Psoas muscle (tissue), 8 donors: Measurements from ENCODE around the gene BTK. TPM values are rescaled to one million over a fixed set of nuclear protein-coding genes. Genes with fewer than 3 reads are reported as not detected.

ENCODE experiments used
- ATAC-seq, 4 donors: fragments of 200-7000 bp; cut with Tn5 transposase; one replicate each; pipeline ENCODE4 v1.9.1; 2020; ENCODE audit warnings: moderate library complexity in 3 of 4, mild to moderate bottlenecking in 2 of 4
- DNase-seq, 2 donors: peaks; one replicate each; pipeline ENCODE4 v3.0.0-alpha.2; 2020
- H3K27ac ChIP-seq: fragments of 200-600 bp; one replicate; pipeline ENCODE4 v1.8.0; 2022
- H3K27me3 ChIP-seq, 3 donors: fragments of 200-600 bp in 1 of 3; one replicate each; pipeline versions ENCODE4 v1.6.1 to v1.8.0; 2013 to 2022; ENCODE audit warnings: low read length in 2 of 3, mild to moderate bottlenecking in 2 of 3, moderate library complexity in 1 of 3; ENCODE audit not compliant: insufficient read depth in 3 of 3
- H3K36me3 ChIP-seq, 2 donors: fragments of 200-600 bp in 1 of 2; one replicate each; pipeline versions ENCODE4 v1.6.1 to v1.8.0; 2013 to 2022; ENCODE audit warnings: low read depth in 1 of 2, mild to moderate bottlenecking in 1 of 2, moderate library complexity in 1 of 2; ENCODE audit not compliant: insufficient read depth in 1 of 2
- H3K4me1 ChIP-seq: fragments of 200-600 bp; one replicate; pipeline ENCODE4 v1.8.0; 2022
- H3K4me3 ChIP-seq: fragments of 200-600 bp; one replicate; pipeline ENCODE4 v1.8.0; 2022; ENCODE audit warnings: mild to moderate bottlenecking
- H3K9me3 ChIP-seq: fragments of 200-600 bp; one replicate; pipeline ENCODE4 v1.8.0; 2022
- WGBS, 3 donors: extraction: QIAGEN DNeasy Blood & Tissue Kit; methylation state at CpG; one replicate each; pipeline versions ENCODE4 v1.1.6 to v1.1.7; 2013; 5-methylcytosine and 5-hydroxymethylcytosine counted together
- intact Hi-C, 2 donors: fragments of 100-400 bp; cut with DNase I; formaldehyde crosslinking; loops; one replicate each; pipeline versions ENCODE4 v1.11.0 to v1.14.2; 2022
- polyA plus RNA-seq, 3 donors: library from polyadenylated mRNA; stranded (reverse); fragments of 200-250 nt; gene quantifications; one replicate each; pipeline ENCODE4 v1.2.3, GENCODE V29; 2013
- total RNA-seq, 4 donors: library from RNA; stranded (reverse); fragmentation: NEBNext Ultra II Directional in 2 of 4; extraction: Animal tissue kit (Norgen Biotek cat#: 25700) in 2 of 4; gene quantifications; one replicate each; pipeline versions ENCODE4 v1.2.1 to v1.2.4, GENCODE V29; 2021 to 2023
- TF ChIP-seq, protein P1 (sequence below): fragments of 200-600 bp; IDR thresholded peaks from one replicate; pipeline ENCODE4 v1.8.0; 2022; ENCODE audit warnings: antibody characterized with exemption
- donor health status: healthy with polysubstance abuse.
- donor health status: DM: no; HTN: no; CAD: no; lungs with moderate emphysema.
- donor health status: Bipolar disorder and iron deficiency.
- donor health status: healthy.
- donor health status: DM: yes; HTN: yes; CAD: no.
- donor health status: DM: no; HTN: no; CAD: no.
- donor health status: DM: no; HTN: no; CAD: no.
- donor health status: DM: yes; HTN: yes; CAD: no.

Gene BTK
- total and polyA plus RNA-seq, 7 donors, result 0.27 to 2.0 (median 0.81) TPM

- peaks cover 0 to 13% of the 10 kb centered on the region in 2 donors for H3K36me3 ChIP-seq
- peaks cover 12% of the 10 kb centered on the region for H3K4me1 ChIP-seq
- peaks cover 0 to 16% (median 0%) of the 10 kb centered on the region in 3 donors for H3K27me3 ChIP-seq
- no peaks in the 10 kb centered on the region for H3K9me3 ChIP-seq
- H3K4me3 ChIP-seq, result no peak overlapping the region
- WGBS, 3 donors, result 19 to 43% (median 31%) methylated on average over 12 of the region's 12 CpGs
- intact Hi-C loops, result loop anchor here (5.0 to 10.0 kb wide), 5 partner anchors 137 to 509 kb away; partner anchors contain the start of gene ARMCX1 (in 1 of the 2)
- TF ChIP-seq, protein P1, sequence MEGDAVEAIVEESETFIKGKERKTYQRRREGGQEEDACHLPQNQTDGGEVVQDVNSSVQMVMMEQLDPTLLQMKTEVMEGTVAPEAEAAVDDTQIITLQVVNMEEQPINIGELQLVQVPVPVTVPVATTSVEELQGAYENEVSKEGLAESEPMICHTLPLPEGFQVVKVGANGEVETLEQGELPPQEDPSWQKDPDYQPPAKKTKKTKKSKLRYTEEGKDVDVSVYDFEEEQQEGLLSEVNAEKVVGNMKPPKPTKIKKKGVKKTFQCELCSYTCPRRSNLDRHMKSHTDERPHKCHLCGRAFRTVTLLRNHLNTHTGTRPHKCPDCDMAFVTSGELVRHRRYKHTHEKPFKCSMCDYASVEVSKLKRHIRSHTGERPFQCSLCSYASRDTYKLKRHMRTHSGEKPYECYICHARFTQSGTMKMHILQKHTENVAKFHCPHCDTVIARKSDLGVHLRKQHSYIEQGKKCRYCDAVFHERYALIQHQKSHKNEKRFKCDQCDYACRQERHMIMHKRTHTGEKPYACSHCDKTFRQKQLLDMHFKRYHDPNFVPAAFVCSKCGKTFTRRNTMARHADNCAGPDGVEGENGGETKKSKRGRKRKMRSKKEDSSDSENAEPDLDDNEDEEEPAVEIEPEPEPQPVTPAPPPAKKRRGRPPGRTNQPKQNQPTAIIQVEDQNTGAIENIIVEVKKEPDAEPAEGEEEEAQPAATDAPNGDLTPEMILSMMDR, result peak; percentile 79
- ATAC-seq (peak; percentile 33 to 70 (median 58)), DNase-seq (no peak)
- H3K27ac ChIP-seq, result peak overlapping the region; percentile 72
Measured at GRCh38 chrX:101415180-101416145, 29.5 kb upstream of the BTK start.

DNA sequence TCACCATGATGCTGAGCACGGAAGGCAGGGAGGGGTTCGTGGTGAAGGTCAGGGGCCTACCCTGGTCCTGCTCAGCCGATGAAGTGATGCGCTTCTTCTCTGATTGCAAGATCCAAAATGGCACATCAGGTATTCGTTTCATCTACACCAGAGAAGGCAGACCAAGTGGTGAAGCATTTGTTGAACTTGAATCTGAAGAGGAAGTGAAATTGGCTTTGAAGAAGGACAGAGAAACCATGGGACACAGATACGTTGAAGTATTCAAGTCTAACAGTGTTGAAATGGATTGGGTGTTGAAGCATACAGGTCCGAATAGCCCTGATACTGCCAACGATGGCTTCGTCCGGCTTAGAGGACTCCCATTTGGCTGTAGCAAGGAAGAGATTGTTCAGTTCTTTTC, 26.0 kb upstream of the BTK start:
- ATAC-seq (no peak), DNase-seq (no peak)
- Histone ChIP-seq H3K27me3 (peaks cover 0 to 8% (median 0%) of the 10 kb centered on the region in 3 donors), H3K27ac (no peak overlapping the region), H3K9me3 (no peaks in the 10 kb centered on the region), H3K4me1 (peaks cover 22% of the 10 kb centered on the region), H3K4me3 (no peak overlapping the region), H3K36me3 (peaks cover 0 to 11% of the 10 kb centered on the region in 2 donors)
- intact Hi-C loops, result loop anchor here (10.0 kb wide), 2 partner anchors 343 to 513 kb away; no protein-coding TSS in a partner anchor
- TF ChIP-seq, protein P1, result no peak
- 48 to 65% (median 61%) methylated on average over 10 of the region's 10 CpGs for WGBS, 3 donors

GRCh38 chrX:101410461-101410860, 24.5 kb upstream of the BTK start:
- Histone ChIP-seq H3K27ac (peak overlapping the region; percentile 31), H3K27me3 (no peaks in the 10 kb centered on the region), H3K36me3 (peaks cover 0 to 11% of the 10 kb centered on the region in 2 donors), H3K4me3 (peak overlapping the region; percentile 81), H3K4me1 (peaks cover 22% of the 10 kb centered on the region), H3K9me3 (no peaks in the 10 kb centered on the region)
- DNase-seq, result no peak
- TF ChIP-seq, protein P1, result no peak
- WGBS, 3 donors, result 39 to 54% (median 49%) methylated on average over 7 of the region's 7 CpGs
- intact Hi-C loops, result loop anchor here (10.0 kb wide), 2 partner anchors 344 to 514 kb away; no protein-coding TSS in a partner anchor
- ATAC-seq, result no peak

GRCh38 chrX:101409043-101409442, 23.1 kb upstream of the BTK start:
- peaks cover 22% of the 10 kb centered on the region for H3K4me1 ChIP-seq
- peak overlapping the region; percentile 81 for H3K4me3 ChIP-seq
- intact Hi-C loops, result no loop called here
- no peaks in the 10 kb centered on the region for H3K27me3 ChIP-seq
- DNase-seq, result no peak
- peaks cover 0 to 11% of the 10 kb centered on the region in 2 donors for H3K36me3 ChIP-seq
- TF ChIP-seq, protein P1, result no peak
- peak overlapping the region; percentile 89 for H3K27ac ChIP-seq
- 2 to 41% (median 4%) methylated on average over 6 of the region's 6 CpGs for WGBS, 3 donors
- no peaks in the 10 kb centered on the region for H3K9me3 ChIP-seq
- no peak for ATAC-seq
